Neural cell (in vitro differentiated cells): ENCODE data around the gene PSD2. TPM values are rescaled to one million over a fixed set of nuclear protein-coding genes. Genes with fewer than 3 reads are reported as not detected.

Experiments
- H2AFZ ChIP-seq: fragments of 200-600, 300-800 bp; sonication (generic), shearing (Covaris generic); 2 replicates; pipeline ENCODE4 v1.6.0; 2014; ENCODE audit warnings: low read depth, mild to moderate bottlenecking, antibody characterized with exemption, low read length, moderate library complexity
- H3F3A ChIP-seq: fragments of 200-600 bp; shearing (Covaris generic); 2 replicates; pipeline ENCODE4 v1.6.1; 2016; ENCODE audit warnings: mild to moderate bottlenecking, moderate library complexity, mixed read lengths, antibody characterized with exemption, low read length; ENCODE audit not compliant: insufficient read depth, poor library complexity, severe bottlenecking
- H3K27ac ChIP-seq: fragments of 200-600, 300-800 bp; sonication (generic), shearing (Covaris generic); 2 replicates; pipeline ENCODE4 v1.5.1; 2014; ENCODE audit warnings: mild to moderate bottlenecking, low read length, moderate library complexity
- H3K27me3 ChIP-seq: fragments of 300-800, 200-600 bp; sonication (generic), shearing (Covaris generic); 2 replicates; pipeline ENCODE4 v1.6.0; 2014; ENCODE audit warnings: mild to moderate bottlenecking, low read depth, low read length, moderate library complexity; ENCODE audit not compliant: insufficient read depth
- H3K36me3 ChIP-seq: fragments of 300-800, 200-600 bp; sonication (generic), shearing (Covaris generic); 2 replicates; pipeline ENCODE4 v1.5.1; 2014; ENCODE audit warnings: mild to moderate bottlenecking, antibody characterized with exemption, low read length, moderate library complexity; ENCODE audit not compliant: insufficient read depth
- H3K4me2 ChIP-seq: fragments of 300-800, 200-600 bp; sonication (generic), shearing (Covaris generic); 2 replicates; pipeline ENCODE4 v1.6.0; 2014; ENCODE audit warnings: mild to moderate bottlenecking, low read length
- H3K4me3 ChIP-seq: fragments of 300-800, 200-600 bp; sonication (generic), shearing (Covaris generic); 2 replicates; pipeline ENCODE4 v1.5.1; 2014; ENCODE audit warnings: mild to moderate bottlenecking, low read length, moderate library complexity
- H3K79me2 ChIP-seq: fragments of 200-600 bp; shearing (Covaris generic); replicated peaks from 2 replicates; pipeline ENCODE4 v1.6.0; 2014; ENCODE audit warnings: mild to moderate bottlenecking, low read length, moderate library complexity; ENCODE audit not compliant: insufficient read depth
- H3K9ac ChIP-seq: fragments of 300-800, 200-600 bp; sonication (generic), shearing (Covaris generic); 2 replicates; pipeline ENCODE4 v1.6.1; 2016; ENCODE audit warnings: mild to moderate bottlenecking, low read length, mixed read lengths
- H3K9me2 ChIP-seq: fragments of 200-600 bp; shearing (Covaris generic); 2 replicates; pipeline ENCODE4 v1.6.1; 2016; ENCODE audit warnings: mild to moderate bottlenecking, low read length, mixed read lengths; ENCODE audit not compliant: insufficient read depth
- H3K9me3 ChIP-seq: fragments of 200-600, 300-800 bp; sonication (generic), shearing (Covaris generic); 2 replicates; pipeline ENCODE4 v1.6.1; 2016; ENCODE audit warnings: mild to moderate bottlenecking, mixed run types, low read length, moderate library complexity, mixed read lengths
- H4K20me1 ChIP-seq: fragments of 200-600 bp; shearing (Covaris generic); 2 replicates; pipeline ENCODE4 v1.6.1; 2016; ENCODE audit warnings: mild to moderate bottlenecking, mixed run types; ENCODE audit not compliant: insufficient read depth
- EP300 ChIP-seq: fragments of 450-650 bp; conservative IDR thresholded peaks from 2 replicates; pipeline ENCODE4 v1.6.1; 2014; ENCODE audit warnings: antibody characterized with exemption, mild to moderate bottlenecking, moderate library complexity; ENCODE audit not compliant: poor library complexity, severe bottlenecking
- EZH2 ChIP-seq: fragments of 200-600, 300-800 bp; shearing (Covaris generic), sonication (generic); IDR thresholded peaks from 2 replicates; pipeline ENCODE4 v1.6.1; 2014; ENCODE audit warnings: antibody characterized with exemption, low read length, borderline replicate concordance, mild to moderate bottlenecking; ENCODE audit not compliant: insufficient read depth, poor library complexity, severe bottlenecking
- MXI1 ChIP-seq: fragments of 450-650 bp; conservative IDR thresholded peaks from 2 replicates; pipeline ENCODE4 v1.6.1; 2014; ENCODE audit warnings: antibody characterized with exemption, mild to moderate bottlenecking; ENCODE audit not compliant: poor library complexity, severe bottlenecking
- POLR2AphosphoS5 ChIP-seq: IDR thresholded peaks from 2 replicates; pipeline ENCODE4 v1.6.1; 2012
- RAD21 ChIP-seq: fragments of 450-650 bp; conservative IDR thresholded peaks from 2 replicates; pipeline ENCODE4 v1.6.1; 2014; ENCODE audit warnings: antibody characterized with exemption, mild to moderate bottlenecking, moderate library complexity
- REST ChIP-seq: IDR thresholded peaks from 2 replicates; pipeline ENCODE4 v1.6.1; 2012; ENCODE audit warnings: borderline replicate concordance
- SMC3 ChIP-seq: fragments of 450-650 bp; conservative IDR thresholded peaks from 2 replicates; pipeline ENCODE4 v1.6.1; 2014; ENCODE audit warnings: antibody characterized with exemption, mild to moderate bottlenecking, moderate library complexity; ENCODE audit not compliant: poor library complexity
- TAF1 ChIP-seq: IDR thresholded peaks from 2 replicates; pipeline ENCODE4 v1.6.1; 2012; ENCODE audit warnings: low read depth
- polyA plus RNA-seq: library from polyadenylated mRNA; depleted of rRNA; stranded (reverse); fragments of >200 nt; gene quantifications from 2 replicates; pipeline ENCODE4 v1.2.3, GENCODE V29; 2014
- TF ChIP-seq, protein P1 (sequence below): fragments of 450-650 bp; IDR thresholded peaks from 2 replicates; pipeline ENCODE4 v1.5.1; 2014; ENCODE audit warnings: antibody characterized with exemption, mild to moderate bottlenecking, moderate library complexity; ENCODE audit not compliant: poor library complexity, severe bottlenecking

Gene PSD2
- polyA plus RNA-seq, 1 donor from 2014 or later, result 33.4 TPM

DNA sequence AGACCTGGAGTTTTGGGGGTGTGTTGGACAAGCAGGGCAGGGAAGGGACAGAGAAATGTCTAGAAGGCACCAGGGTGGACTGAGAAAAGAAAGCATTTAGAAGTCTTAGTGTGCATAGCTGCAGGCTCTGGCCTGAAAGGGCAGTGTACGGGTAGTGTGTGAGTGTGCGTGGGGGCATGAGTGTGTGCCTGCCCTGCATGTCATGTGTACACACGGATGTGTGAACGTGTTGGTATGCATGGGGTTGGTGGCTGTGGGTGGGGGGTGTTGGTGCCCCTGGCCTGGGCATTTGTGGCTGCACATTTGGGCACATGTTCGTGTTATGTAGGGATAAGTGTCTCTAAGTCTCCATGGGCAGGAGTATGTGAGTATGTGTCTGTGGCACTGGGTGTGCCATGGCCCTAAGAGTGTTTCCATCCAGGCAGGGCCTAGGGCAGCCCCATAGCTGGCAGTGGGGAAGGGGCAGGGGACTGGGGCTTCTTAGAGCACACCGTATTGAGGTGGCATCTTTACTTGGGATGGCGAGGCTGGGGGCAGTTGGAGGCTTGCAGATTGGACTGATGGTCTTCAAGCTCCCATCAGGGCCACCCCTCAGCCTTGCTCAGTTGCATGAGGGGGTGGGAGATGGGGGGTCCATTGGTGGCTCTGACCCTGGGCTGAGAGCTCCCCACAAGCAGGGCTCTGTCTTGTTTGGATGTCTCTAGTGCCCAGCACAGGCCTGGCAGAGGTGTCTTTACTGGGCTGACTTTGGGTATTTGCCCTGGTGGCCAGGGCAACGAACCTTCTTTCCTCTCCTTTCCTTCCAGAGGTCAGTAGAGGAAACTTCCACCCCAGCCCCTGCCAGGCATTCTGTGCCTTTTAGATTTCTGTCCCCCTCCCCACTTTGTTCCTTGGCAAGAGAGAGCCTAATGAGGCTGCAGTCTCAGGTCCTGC lies 15.0 kb downstream of the PSD2 start:
- Histone ChIP-seq H3K79me2 (no peaks in the 10 kb centered on the region), H3K27ac (no peak overlapping the region), H3K36me3 (no peaks in the 10 kb centered on the region), H3K9ac (no peak overlapping the region), H3K4me3 (no peak overlapping the region), H3K9me2 (no peaks in the 10 kb centered on the region), H3K9me3 (no peaks in the 10 kb centered on the region), H4K20me1 (peaks cover 2% of the 10 kb centered on the region), H3K4me2 (no peak overlapping the region), H2AFZ (no peak overlapping the region), H3K27me3 (no peaks in the 10 kb centered on the region), H3F3A (no peaks in the 10 kb centered on the region)
- TF ChIP-seq POLR2AphosphoS5 (no peak), REST (no peak), TAF1 (no peak), EZH2 (no peak), EP300 (no peak), MXI1 (no peak), RAD21 (no peak), SMC3 (no peak)
- TF ChIP-seq, protein P1, sequence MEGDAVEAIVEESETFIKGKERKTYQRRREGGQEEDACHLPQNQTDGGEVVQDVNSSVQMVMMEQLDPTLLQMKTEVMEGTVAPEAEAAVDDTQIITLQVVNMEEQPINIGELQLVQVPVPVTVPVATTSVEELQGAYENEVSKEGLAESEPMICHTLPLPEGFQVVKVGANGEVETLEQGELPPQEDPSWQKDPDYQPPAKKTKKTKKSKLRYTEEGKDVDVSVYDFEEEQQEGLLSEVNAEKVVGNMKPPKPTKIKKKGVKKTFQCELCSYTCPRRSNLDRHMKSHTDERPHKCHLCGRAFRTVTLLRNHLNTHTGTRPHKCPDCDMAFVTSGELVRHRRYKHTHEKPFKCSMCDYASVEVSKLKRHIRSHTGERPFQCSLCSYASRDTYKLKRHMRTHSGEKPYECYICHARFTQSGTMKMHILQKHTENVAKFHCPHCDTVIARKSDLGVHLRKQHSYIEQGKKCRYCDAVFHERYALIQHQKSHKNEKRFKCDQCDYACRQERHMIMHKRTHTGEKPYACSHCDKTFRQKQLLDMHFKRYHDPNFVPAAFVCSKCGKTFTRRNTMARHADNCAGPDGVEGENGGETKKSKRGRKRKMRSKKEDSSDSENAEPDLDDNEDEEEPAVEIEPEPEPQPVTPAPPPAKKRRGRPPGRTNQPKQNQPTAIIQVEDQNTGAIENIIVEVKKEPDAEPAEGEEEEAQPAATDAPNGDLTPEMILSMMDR, result no peak

GRCh38 chr5:139811274-139811607 lies 15.6 kb downstream of the PSD2 start:
- no peaks in the 10 kb centered on the region for H3K9me3 ChIP-seq
- no peak overlapping the region for H3K27ac ChIP-seq
- H3K4me3 ChIP-seq, result no peak overlapping the region
- H3K4me2 ChIP-seq, result no peak overlapping the region
- H2AFZ ChIP-seq, result no peak overlapping the region
- peaks cover 2% of the 10 kb centered on the region for H4K20me1 ChIP-seq
- no peak overlapping the region for H3K9ac ChIP-seq
- no peaks in the 10 kb centered on the region for H3K79me2 ChIP-seq
- H3K36me3 ChIP-seq, result no peaks in the 10 kb centered on the region
- TF ChIP-seq EP300 (no peak), RAD21 (no peak)
- no peaks in the 10 kb centered on the region for H3K27me3 ChIP-seq
- H3F3A ChIP-seq, result no peaks in the 10 kb centered on the region
- H3K9me2 ChIP-seq, result no peaks in the 10 kb centered on the region
